Muscle layer of duodenum (tissue), 2 donors: ENCODE data around the gene AMD1.

Experiments
- H3K27ac ChIP-seq: one replicate; pipeline ENCODE4 v1.7.0; 2013; ENCODE audit warnings: mild to moderate bottlenecking, low read length
- H3K27me3 ChIP-seq: one replicate; pipeline ENCODE4 v1.7.0; 2013; ENCODE audit warnings: low read depth, mild to moderate bottlenecking, control low read depth, low read length
- H3K36me3 ChIP-seq, 2 donors: one replicate each; pipeline ENCODE4 v1.7.0; 2013; ENCODE audit warnings: low read length in 2 of 2, control low read depth in 1 of 2, mild to moderate bottlenecking in 1 of 2; ENCODE audit not compliant: insufficient read depth in 2 of 2, control insufficient read depth in 1 of 2
- H3K4me1 ChIP-seq, 2 donors: one replicate each; pipeline ENCODE4 v1.7.0; 2013; ENCODE audit warnings: low read length in 2 of 2, mild to moderate bottlenecking in 2 of 2, control low read depth in 1 of 2, moderate library complexity in 1 of 2; ENCODE audit not compliant: insufficient read depth in 2 of 2, control insufficient read depth in 1 of 2
- H3K4me3 ChIP-seq, 2 donors: one replicate each; pipeline ENCODE4 v1.7.0; 2013; ENCODE audit warnings: low read length in 2 of 2, low read depth in 1 of 2, mild to moderate bottlenecking in 1 of 2
- H3K9me3 ChIP-seq, 2 donors: one replicate each; pipeline ENCODE4 v1.7.0; 2013; ENCODE audit warnings: low read length in 2 of 2, control low read depth in 1 of 2, mild to moderate bottlenecking in 1 of 2; ENCODE audit not compliant: control insufficient read depth in 1 of 2
- donor health status: healthy.

AMD1 gene

GRCh38 chr6:110880651-110881050 is 6.1 kb downstream of the AMD1 start:
- Histone ChIP-seq H3K36me3 (peaks cover 0 to 3% of the 10 kb centered on the region in 2 donors), H3K4me3 (no peak overlapping the region), H3K4me1 (peaks cover 29 to 74% of the 10 kb centered on the region in 2 donors), H3K27me3 (no peaks in the 10 kb centered on the region), H3K27ac (no peak overlapping the region), H3K9me3 (no peaks in the 10 kb centered on the region)

GRCh38 chr6:110881546-110882273 is 7.1 kb downstream of the AMD1 start:
- Histone ChIP-seq H3K9me3 (no peaks in the 10 kb centered on the region), H3K4me1 (peaks cover 29 to 77% of the 10 kb centered on the region in 2 donors), H3K36me3 (no peaks in the 10 kb centered on the region), H3K4me3 (no peak overlapping the region), H3K27me3 (no peaks in the 10 kb centered on the region), H3K27ac (no peak overlapping the region)

- no peaks in the 10 kb centered on the region for H3K27me3 ChIP-seq
- H3K36me3 ChIP-seq: no peaks in the 10 kb centered on the region
- H3K4me1 ChIP-seq: peaks cover 29 to 72% of the 10 kb centered on the region in 2 donors
- H3K4me3 ChIP-seq: no peak overlapping the region
- H3K27ac ChIP-seq: no peak overlapping the region
- no peaks in the 10 kb centered on the region for H3K9me3 ChIP-seq
These were observed 7.7 kb downstream of the AMD1 start for GRCh38 chr6:110882274-110882619.

GRCh38 chr6:110882824-110883554 is 8.4 kb downstream of the AMD1 start:
- peaks cover 22 to 65% of the 10 kb centered on the region in 2 donors for H3K4me1 ChIP-seq
- no peaks in the 10 kb centered on the region for H3K36me3 ChIP-seq
- H3K27ac ChIP-seq: no peak overlapping the region
- H3K4me3 ChIP-seq: no peak overlapping the region
- no peaks in the 10 kb centered on the region for H3K9me3 ChIP-seq
- no peaks in the 10 kb centered on the region for H3K27me3 ChIP-seq

- no peak overlapping the region for H3K4me3 ChIP-seq
- H3K4me1 ChIP-seq: peaks cover 14 to 53% of the 10 kb centered on the region in 2 donors
- H3K27me3 ChIP-seq: no peaks in the 10 kb centered on the region
- no peak overlapping the region for H3K27ac ChIP-seq
- no peaks in the 10 kb centered on the region for H3K36me3 ChIP-seq
- no peaks in the 10 kb centered on the region for H3K9me3 ChIP-seq
These were observed 9.7 kb downstream of the AMD1 start for GRCh38 chr6:110884321-110884720.

GRCh38 chr6:110885526-110885925 is 10.9 kb downstream of the AMD1 start:
- Histone ChIP-seq H3K4me3 (no peak overlapping the region), H3K27ac (no peak overlapping the region), H3K9me3 (no peaks in the 10 kb centered on the region), H3K27me3 (no peaks in the 10 kb centered on the region), H3K4me1 (peaks cover 9 to 41% of the 10 kb centered on the region in 2 donors), H3K36me3 (peaks cover 7 to 9% of the 10 kb centered on the region in 2 donors)

GRCh38 chr6:110886555-110887167 is 12.1 kb downstream of the AMD1 start:
- H3K27ac ChIP-seq: no peak overlapping the region
- peaks cover 9 to 36% of the 10 kb centered on the region in 2 donors for H3K4me1 ChIP-seq
- no peak overlapping the region for H3K4me3 ChIP-seq
- no peaks in the 10 kb centered on the region for H3K27me3 ChIP-seq
- H3K9me3 ChIP-seq: no peaks in the 10 kb centered on the region
- H3K36me3 ChIP-seq: peaks cover 16 to 18% of the 10 kb centered on the region in 2 donors

- Histone ChIP-seq H3K27ac (no peak overlapping the region), H3K36me3 (peaks cover 40 to 45% of the 10 kb centered on the region in 2 donors), H3K4me1 (peaks cover 0 to 6% of the 10 kb centered on the region in 2 donors), H3K27me3 (no peaks in the 10 kb centered on the region), H3K4me3 (no peak overlapping the region), H3K9me3 (no peaks in the 10 kb centered on the region)
These were observed 15.7 kb downstream of the AMD1 start for GRCh38 chr6:110890288-110890687.

- Histone ChIP-seq H3K4me1 (no peaks in the 10 kb centered on the region), H3K27ac (no peak overlapping the region), H3K9me3 (no peaks in the 10 kb centered on the region), H3K4me3 (no peak overlapping the region), H3K27me3 (no peaks in the 10 kb centered on the region), H3K36me3 (peaks cover 47 to 64% of the 10 kb centered on the region in 2 donors)
These were observed 21.5 kb downstream of the AMD1 start for GRCh38 chr6:110895907-110896608.

GRCh38 chr6:110897433-110897832 is 22.8 kb downstream of the AMD1 start:
- H3K27me3 ChIP-seq: no peaks in the 10 kb centered on the region
- H3K36me3 ChIP-seq: peaks cover 34 to 50% of the 10 kb centered on the region in 2 donors
- no peaks in the 10 kb centered on the region for H3K4me1 ChIP-seq
- H3K27ac ChIP-seq: no peak overlapping the region
- no peaks in the 10 kb centered on the region for H3K9me3 ChIP-seq
- no peak overlapping the region for H3K4me3 ChIP-seq

GRCh38 chr6:110898111-110898510 is 23.5 kb downstream of the AMD1 start:
- peaks cover 29 to 43% of the 10 kb centered on the region in 2 donors for H3K36me3 ChIP-seq

More at GRCh38 chr6:110898111-110898510, 23.5 kb downstream of the AMD1 start:
- Histone ChIP-seq H3K27ac (no peak overlapping the region), H3K4me3 (no peak overlapping the region), H3K9me3 (no peaks in the 10 kb centered on the region), H3K27me3 (no peaks in the 10 kb centered on the region), H3K4me1 (no peaks in the 10 kb centered on the region)
